T-helper 17 cell (primary cell): ENCODE data around the gene ZNF423. TPM values are rescaled to one million over a fixed set of nuclear protein-coding genes. Genes with fewer than 3 reads are reported as not detected.
A peak's percentile ranks its signal among the peaks of the same experiment; 100 is the strongest.
"Not testable (repeated sequence)": the region's sequence is repeated elsewhere in the genome, so short reads cannot be mapped to it uniquely, and the experiment has no call there.

Experiments
- ATAC-seq: fragments of 150-1000 bp; cut with Tn5 transposase; 2 replicates; pipeline ENCODE4 v1.10.0; 2021; ENCODE audit warnings: mild to moderate bottlenecking, moderate library complexity
- DNase-seq, 3 donors: peaks; one replicate each; pipeline versions ENCODE4 v3.0.0 to v3.0.0-alpha.2; 2020 to 2021
- H3K9me3 ChIP-seq: one replicate; pipeline ENCODE4 v1.7.0; 2013; ENCODE audit warnings: low read length, mild to moderate bottlenecking; ENCODE audit not compliant: control insufficient read depth, poor library complexity, severe bottlenecking
- H3K27ac Mint-ChIP-seq: one replicate; pipeline ENCODE4 v1.8.0; 2022; ENCODE audit warnings: mild to moderate bottlenecking, moderate library complexity, mixed read lengths
- H3K27me3 Mint-ChIP-seq: one replicate; pipeline ENCODE4 v1.8.0; 2022; ENCODE audit warnings: mixed read lengths
- H3K36me3 Mint-ChIP-seq: one replicate; pipeline ENCODE4 v1.8.0; 2022; ENCODE audit warnings: low read depth, mixed read lengths
- H3K4me1 Mint-ChIP-seq: one replicate; pipeline ENCODE4 v1.8.0; 2022; ENCODE audit warnings: mild to moderate bottlenecking, mixed read lengths
- H3K4me3 Mint-ChIP-seq: one replicate; pipeline ENCODE4 v1.8.0; 2022; ENCODE audit warnings: mild to moderate bottlenecking, moderate library complexity, mixed read lengths
- total RNA-seq, 4 donors: library from RNA in 2 of 4; stranded (reverse) in 2 of 4; gene quantifications; one replicate each; pipeline ENCODE4 v1.2.3 and lab custom pipeline; 2022 to 2026

ZNF423 gene
- total RNA-seq, 2 donors from 2014 or later: not detected

- DNase-seq (no peak), ATAC-seq (no peak)
- no peaks in the 10 kb centered on the region for H3K9me3 ChIP-seq
- no peaks in the 10 kb centered on the region for H3K4me1 Mint-ChIP-seq
- H3K27ac Mint-ChIP-seq: peak overlapping the region; percentile 5
- H3K4me3 Mint-ChIP-seq: no peak overlapping the region
- no peaks in the 10 kb centered on the region for H3K36me3 Mint-ChIP-seq
- peaks cover 5% of the 10 kb centered on the region for H3K27me3 Mint-ChIP-seq
Observed at GRCh38 chr16:49574826-49575225, 281.1 kb downstream of the ZNF423 start.

GRCh38 chr16:49567950-49568349, 288.0 kb downstream of the ZNF423 start:
- ATAC-seq (no peak), DNase-seq (no peak)
- Mint-ChIP-seq H3K4me1 (no peaks in the 10 kb centered on the region), H3K27me3 (no peaks in the 10 kb centered on the region), H3K36me3 (no peaks in the 10 kb centered on the region), H3K27ac (no peak overlapping the region), H3K4me3 (no peak overlapping the region)
- H3K9me3 ChIP-seq: no peaks in the 10 kb centered on the region

DNA sequence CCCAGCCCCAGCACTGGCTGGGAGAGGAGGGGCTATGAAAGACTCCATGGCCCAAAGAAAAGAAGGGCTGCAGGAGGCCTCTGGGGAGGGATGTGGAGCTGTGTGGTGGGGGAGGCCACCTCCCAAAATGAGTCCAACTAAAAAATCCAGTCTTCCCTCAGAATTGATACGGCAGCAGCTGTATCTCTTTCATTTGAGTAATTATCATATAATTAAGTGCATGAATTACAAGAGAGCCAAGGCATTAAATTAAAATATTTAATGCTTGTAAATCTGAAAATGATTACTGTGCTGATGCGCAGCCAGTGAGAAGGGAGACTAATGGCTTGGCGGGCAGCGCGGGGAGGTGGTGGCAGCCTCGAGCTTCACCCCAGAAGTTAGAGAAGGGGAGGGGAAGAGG, 289.5 kb downstream of the ZNF423 start:
- H3K36me3 Mint-ChIP-seq: no peaks in the 10 kb centered on the region
- no peaks in the 10 kb centered on the region for H3K9me3 ChIP-seq
- ATAC-seq (no peak), DNase-seq (no peak)
- H3K27me3 Mint-ChIP-seq: no peaks in the 10 kb centered on the region
- H3K4me3 Mint-ChIP-seq: no peak overlapping the region
- no peak overlapping the region for H3K27ac Mint-ChIP-seq
- no peaks in the 10 kb centered on the region for H3K4me1 Mint-ChIP-seq

- DNase-seq: no peak
- H3K27me3 Mint-ChIP-seq: no peaks in the 10 kb centered on the region
- no peak overlapping the region for H3K4me3 Mint-ChIP-seq
- no peaks in the 10 kb centered on the region for H3K4me1 Mint-ChIP-seq
- no peak overlapping the region for H3K27ac Mint-ChIP-seq
- no peaks in the 10 kb centered on the region for H3K9me3 ChIP-seq
- no peak for ATAC-seq
- no peaks in the 10 kb centered on the region for H3K36me3 Mint-ChIP-seq
Observed at GRCh38 chr16:49564496-49565229, 291.2 kb downstream of the ZNF423 start.

- DNase-seq (no peak), ATAC-seq (no peak)
- Mint-ChIP-seq H3K36me3 (no peaks in the 10 kb centered on the region), H3K4me3 (no peak overlapping the region), H3K27ac (no peak overlapping the region), H3K4me1 (no peaks in the 10 kb centered on the region), H3K27me3 (no peaks in the 10 kb centered on the region)
- no peaks in the 10 kb centered on the region for H3K9me3 ChIP-seq
Observed at GRCh38 chr16:49563666-49564065, 292.2 kb downstream of the ZNF423 start.

DNA sequence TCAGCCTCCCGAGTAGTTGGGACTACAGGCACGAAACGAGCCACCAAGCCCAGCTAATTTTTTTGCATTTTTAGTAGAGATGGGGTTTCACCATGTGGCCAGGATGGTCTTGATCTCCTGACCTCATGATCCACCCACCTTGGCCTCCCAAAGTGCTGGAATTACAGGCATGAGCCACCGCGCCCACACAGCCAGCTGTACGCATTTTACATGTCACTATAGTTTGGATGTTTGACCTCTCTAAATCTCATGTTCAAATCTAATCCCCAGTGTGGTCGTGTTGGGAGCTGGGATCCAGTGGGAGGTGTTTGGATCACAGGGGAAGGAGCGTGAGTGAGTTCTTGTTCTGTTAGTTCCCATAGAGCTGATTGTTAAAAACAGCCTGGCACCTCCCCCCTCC, 293.0 kb downstream of the ZNF423 start:
- not testable (repeated sequence) for H3K27ac Mint-ChIP-seq, H3K4me1 Mint-ChIP-seq, ATAC-seq, H3K36me3 Mint-ChIP-seq, H3K27me3 Mint-ChIP-seq, H3K9me3 ChIP-seq, DNase-seq, H3K4me3 Mint-ChIP-seq

DNA sequence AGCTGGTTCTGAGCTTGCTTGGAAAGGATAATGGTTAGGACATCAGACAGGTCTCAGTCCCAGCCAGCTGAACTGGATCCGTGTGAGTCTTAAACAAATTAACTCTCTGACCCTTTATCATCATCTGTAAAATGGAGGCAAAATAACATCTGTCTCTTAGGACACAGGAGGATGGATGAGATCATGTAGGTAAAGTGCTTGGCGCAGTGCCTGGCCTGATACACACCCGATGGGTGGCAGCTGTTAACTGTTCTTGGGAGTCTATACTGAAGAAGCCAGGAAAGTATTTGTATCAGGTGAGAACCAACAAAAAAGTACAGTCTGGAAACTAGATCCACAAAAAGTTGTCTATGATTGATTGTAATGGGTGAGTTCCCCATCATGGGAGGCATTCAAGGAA, 293.7 kb downstream of the ZNF423 start:
- no peak overlapping the region for H3K27ac Mint-ChIP-seq
- H3K4me3 Mint-ChIP-seq: no peak overlapping the region
- no peaks in the 10 kb centered on the region for H3K27me3 Mint-ChIP-seq
- no peaks in the 10 kb centered on the region for H3K4me1 Mint-ChIP-seq
- ATAC-seq: no peak
- H3K36me3 Mint-ChIP-seq: no peaks in the 10 kb centered on the region
- H3K9me3 ChIP-seq: no peaks in the 10 kb centered on the region
- DNase-seq: no peak

GRCh38 chr16:49560004-49560830, 295.7 kb downstream of the ZNF423 start:
- ATAC-seq (no peak), DNase-seq (no peak)
- no peak overlapping the region for H3K27ac Mint-ChIP-seq
- no peaks in the 10 kb centered on the region for H3K4me1 Mint-ChIP-seq
- H3K4me3 Mint-ChIP-seq: no peak overlapping the region
- H3K36me3 Mint-ChIP-seq: no peaks in the 10 kb centered on the region
- no peaks in the 10 kb centered on the region for H3K9me3 ChIP-seq
- no peaks in the 10 kb centered on the region for H3K27me3 Mint-ChIP-seq

- peaks cover 6% of the 10 kb centered on the region for H3K27me3 Mint-ChIP-seq
- ATAC-seq (no peak), DNase-seq (no peak)
- no peak overlapping the region for H3K27ac Mint-ChIP-seq
- no peaks in the 10 kb centered on the region for H3K9me3 ChIP-seq
- no peak overlapping the region for H3K4me3 Mint-ChIP-seq
- H3K36me3 Mint-ChIP-seq: no peaks in the 10 kb centered on the region
- no peaks in the 10 kb centered on the region for H3K4me1 Mint-ChIP-seq
Observed at GRCh38 chr16:49559242-49559641, 296.7 kb downstream of the ZNF423 start.

DNA sequence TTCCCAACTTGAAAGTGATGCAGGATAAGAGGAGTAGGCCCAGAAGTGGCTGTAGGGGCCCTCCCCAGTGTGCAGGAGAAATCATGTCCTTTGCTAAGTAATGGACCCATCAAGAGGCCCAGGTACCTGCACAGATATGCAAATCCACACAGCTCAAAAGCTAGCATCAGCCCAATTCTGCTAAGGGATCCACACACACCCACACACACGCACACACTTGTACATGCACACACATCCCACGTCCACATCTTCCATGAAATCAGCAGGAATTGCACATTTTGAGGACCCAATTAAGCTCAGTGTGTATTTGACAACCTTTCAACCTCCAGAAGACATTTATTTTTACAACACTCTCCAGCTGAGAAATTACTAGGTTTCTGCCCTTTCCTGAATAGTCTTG, 297.5 kb downstream of the ZNF423 start:
- ATAC-seq (no peak), DNase-seq (no peak)
- Mint-ChIP-seq H3K36me3 (no peaks in the 10 kb centered on the region), H3K27ac (no peak overlapping the region), H3K27me3 (peaks cover 13% of the 10 kb centered on the region), H3K4me3 (no peak overlapping the region), H3K4me1 (no peaks in the 10 kb centered on the region)
- H3K9me3 ChIP-seq: no peaks in the 10 kb centered on the region

DNA sequence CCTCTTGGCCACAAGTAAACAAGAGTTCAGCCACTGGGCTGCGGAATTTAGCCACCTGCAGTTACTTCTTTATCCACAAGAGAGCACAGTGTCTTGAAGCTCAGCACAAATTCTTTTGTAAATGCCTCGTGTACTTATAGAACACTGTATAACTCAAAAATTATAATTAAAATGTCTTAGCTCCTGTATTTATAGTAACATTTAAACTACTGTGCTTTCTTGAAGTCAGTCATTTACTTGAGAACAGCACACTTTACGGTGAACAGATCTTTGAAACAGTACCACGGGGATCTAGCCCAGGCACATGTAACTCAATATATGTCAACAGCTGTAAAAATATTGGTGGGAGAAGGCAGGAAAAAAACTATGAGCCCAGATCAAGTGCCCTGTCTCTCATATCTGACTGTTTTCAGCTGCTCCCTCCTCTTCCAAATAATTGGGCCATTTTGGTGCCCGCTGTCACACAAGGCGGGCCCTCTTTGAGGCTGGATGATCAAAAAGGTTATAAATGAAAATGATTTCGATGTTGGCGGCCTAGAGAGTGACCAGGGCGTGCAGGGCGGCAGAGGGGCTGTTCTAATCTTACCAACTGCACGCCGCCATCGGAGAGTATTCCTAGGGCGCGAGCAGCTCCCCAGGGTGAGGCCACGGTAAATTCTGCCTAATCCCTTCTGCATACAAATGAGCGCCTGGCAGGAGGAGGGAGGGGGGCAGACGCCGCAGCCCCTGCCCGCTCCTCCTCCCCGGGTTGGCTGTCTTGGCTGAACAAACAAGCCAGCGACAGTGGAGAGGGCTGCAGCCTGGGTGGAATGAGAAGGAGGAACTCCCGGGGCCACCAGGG, 299.1 kb downstream of the ZNF423 start:
- ATAC-seq (no peak), DNase-seq (no peak)
- Mint-ChIP-seq H3K4me1 (no peaks in the 10 kb centered on the region), H3K27me3 (peaks cover 13% of the 10 kb centered on the region), H3K36me3 (no peaks in the 10 kb centered on the region), H3K27ac (no peak overlapping the region), H3K4me3 (no peak overlapping the region)
- no peaks in the 10 kb centered on the region for H3K9me3 ChIP-seq

GRCh38 chr16:49556249-49556605, 299.7 kb downstream of the ZNF423 start:
- no peaks in the 10 kb centered on the region for H3K4me1 Mint-ChIP-seq
- no peak overlapping the region for H3K27ac Mint-ChIP-seq
- H3K4me3 Mint-ChIP-seq: no peak overlapping the region

GRCh38 chr16:49554681-49555080, 301.2 kb downstream of the ZNF423 start:
- no peaks in the 10 kb centered on the region for H3K4me1 Mint-ChIP-seq
- H3K27ac Mint-ChIP-seq: no peak overlapping the region
- no peak for ATAC-seq
- no peak for DNase-seq
- H3K36me3 Mint-ChIP-seq: no peaks in the 10 kb centered on the region
- no peak overlapping the region for H3K4me3 Mint-ChIP-seq
- H3K9me3 ChIP-seq: no peaks in the 10 kb centered on the region
- peaks cover 13% of the 10 kb centered on the region for H3K27me3 Mint-ChIP-seq

More at GRCh38 chr16:49556249-49556605, 299.7 kb downstream of the ZNF423 start:
- ATAC-seq (no peak), DNase-seq (no peak)
- Mint-ChIP-seq H3K27me3 (peaks cover 13% of the 10 kb centered on the region), H3K36me3 (no peaks in the 10 kb centered on the region)
- H3K9me3 ChIP-seq: no peaks in the 10 kb centered on the region
